T-helper 1 cell treated with Interleukin-12 subunit alpha and Interleukin-12 subunit beta and Interleukin-4 antibody, amounts not matched to agents 30 μg/mL and 1 μg/mL, for 36 hours (primary cell): ENCODE results near the gene SLC27A5.

Source experiments
- H3K27ac Mint-ChIP-seq: one replicate; pipeline ENCODE4 v1.8.0; 2021; ENCODE audit warnings: mild to moderate bottlenecking, mixed read lengths
- H3K27me3 Mint-ChIP-seq: one replicate; pipeline ENCODE4 v1.8.0; 2021; ENCODE audit warnings: low read depth, mixed read lengths
- H3K36me3 Mint-ChIP-seq: one replicate; pipeline ENCODE4 v1.8.0; 2021; ENCODE audit warnings: low read depth, mixed read lengths
- H3K4me1 Mint-ChIP-seq: one replicate; pipeline ENCODE4 v1.8.0; 2021; ENCODE audit warnings: low read depth, mixed read lengths
- H3K4me3 Mint-ChIP-seq: one replicate; pipeline ENCODE4 v1.8.0; 2021; ENCODE audit warnings: mild to moderate bottlenecking, moderate library complexity, mixed read lengths
- H3K9me3 Mint-ChIP-seq: one replicate; pipeline ENCODE4 v1.8.0; 2021; ENCODE audit warnings: mixed read lengths

SLC27A5 gene, protein sequence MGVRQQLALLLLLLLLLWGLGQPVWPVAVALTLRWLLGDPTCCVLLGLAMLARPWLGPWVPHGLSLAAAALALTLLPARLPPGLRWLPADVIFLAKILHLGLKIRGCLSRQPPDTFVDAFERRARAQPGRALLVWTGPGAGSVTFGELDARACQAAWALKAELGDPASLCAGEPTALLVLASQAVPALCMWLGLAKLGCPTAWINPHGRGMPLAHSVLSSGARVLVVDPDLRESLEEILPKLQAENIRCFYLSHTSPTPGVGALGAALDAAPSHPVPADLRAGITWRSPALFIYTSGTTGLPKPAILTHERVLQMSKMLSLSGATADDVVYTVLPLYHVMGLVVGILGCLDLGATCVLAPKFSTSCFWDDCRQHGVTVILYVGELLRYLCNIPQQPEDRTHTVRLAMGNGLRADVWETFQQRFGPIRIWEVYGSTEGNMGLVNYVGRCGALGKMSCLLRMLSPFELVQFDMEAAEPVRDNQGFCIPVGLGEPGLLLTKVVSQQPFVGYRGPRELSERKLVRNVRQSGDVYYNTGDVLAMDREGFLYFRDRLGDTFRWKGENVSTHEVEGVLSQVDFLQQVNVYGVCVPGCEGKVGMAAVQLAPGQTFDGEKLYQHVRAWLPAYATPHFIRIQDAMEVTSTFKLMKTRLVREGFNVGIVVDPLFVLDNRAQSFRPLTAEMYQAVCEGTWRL

DNA sequence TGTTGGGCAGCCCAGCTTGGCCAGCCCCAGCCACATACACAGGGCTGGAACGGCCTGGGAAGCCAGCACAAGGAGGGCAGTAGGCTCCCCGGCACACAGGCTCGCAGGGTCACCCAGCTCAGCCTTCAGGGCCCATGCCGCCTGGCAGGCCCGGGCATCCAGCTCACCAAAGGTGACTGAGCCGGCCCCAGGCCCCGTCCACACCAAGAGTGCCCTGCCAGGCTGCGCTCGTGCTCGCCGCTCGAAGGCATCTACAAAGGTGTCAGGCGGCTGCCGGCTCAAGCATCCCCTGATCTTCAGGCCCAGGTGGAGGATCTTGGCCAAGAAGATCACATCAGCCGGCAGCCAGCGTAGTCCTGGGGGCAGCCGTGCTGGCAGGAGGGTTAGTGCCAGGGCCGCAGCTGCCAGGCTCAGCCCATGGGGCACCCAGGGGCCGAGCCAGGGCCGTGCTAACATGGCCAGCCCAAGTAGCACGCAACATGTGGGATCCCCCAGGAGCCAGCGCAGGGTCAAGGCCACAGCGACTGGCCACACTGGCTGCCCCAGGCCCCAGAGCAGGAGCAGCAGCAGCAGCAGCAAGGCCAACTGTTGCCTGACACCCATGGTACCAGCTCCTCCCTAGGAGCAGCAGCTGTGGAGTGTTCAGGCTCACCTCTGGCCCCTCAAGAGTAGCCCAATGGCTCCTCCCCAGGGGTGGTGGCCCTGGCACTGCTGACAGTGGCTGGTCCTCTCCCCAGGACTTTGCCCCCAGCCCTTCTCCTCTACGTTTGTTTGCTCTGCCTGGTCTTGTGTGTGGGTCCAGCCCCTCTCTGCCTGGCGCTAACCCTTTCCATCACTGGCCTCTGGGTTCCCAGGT is at the start of gene SLC27A5:
Gene SLC27A5, minus strand, starts transcription at position 640 of the 856 bp plus-strand sequence. Its CDS starts 37 bp downstream, at position 603.
- H3K27ac Mint-ChIP-seq = no peak within 1 kb of the TSS
- H3K27me3 Mint-ChIP-seq = no peaks in the 10 kb centered on the region

DNA sequence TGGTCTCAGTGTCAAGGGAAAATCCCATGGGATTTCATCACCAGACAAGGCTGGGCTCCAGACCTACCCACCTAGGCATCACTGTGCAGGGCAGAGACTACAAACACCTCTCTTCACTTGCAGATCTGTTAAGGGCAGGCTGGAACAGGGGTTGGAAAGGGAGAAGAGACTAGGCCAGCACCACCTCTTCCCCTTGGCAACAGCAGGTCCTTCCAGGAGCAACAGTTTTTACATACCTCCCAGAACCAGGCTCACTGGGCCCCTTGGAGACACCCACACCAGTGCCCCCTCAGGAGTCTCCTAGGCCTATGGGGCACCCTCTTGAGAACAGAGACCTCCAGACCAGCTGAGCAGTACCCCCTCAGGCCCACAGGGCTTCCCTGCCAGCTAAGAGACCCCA is 49.1 kb upstream of the SLC27A5 start:
- peaks cover 59% of the 10 kb centered on the region for H3K4me1 Mint-ChIP-seq
- peaks cover 29% of the 10 kb centered on the region for H3K36me3 Mint-ChIP-seq
- peak overlapping the region; percentile 94 for H3K27ac Mint-ChIP-seq
- peak overlapping the region; percentile 61 for H3K4me3 Mint-ChIP-seq
- no peaks in the 10 kb centered on the region for H3K9me3 Mint-ChIP-seq
- no peaks in the 10 kb centered on the region for H3K27me3 Mint-ChIP-seq

More for the DNA sequence above, at the start of gene SLC27A5:
- no peak within 1 kb of the TSS for H3K4me3 Mint-ChIP-seq
- peaks cover 7% of the 10 kb centered on the region for H3K9me3 Mint-ChIP-seq
- peaks cover 11% of the 10 kb centered on the region for H3K36me3 Mint-ChIP-seq
- peaks cover 18% of the 10 kb centered on the region for H3K4me1 Mint-ChIP-seq

DNA sequence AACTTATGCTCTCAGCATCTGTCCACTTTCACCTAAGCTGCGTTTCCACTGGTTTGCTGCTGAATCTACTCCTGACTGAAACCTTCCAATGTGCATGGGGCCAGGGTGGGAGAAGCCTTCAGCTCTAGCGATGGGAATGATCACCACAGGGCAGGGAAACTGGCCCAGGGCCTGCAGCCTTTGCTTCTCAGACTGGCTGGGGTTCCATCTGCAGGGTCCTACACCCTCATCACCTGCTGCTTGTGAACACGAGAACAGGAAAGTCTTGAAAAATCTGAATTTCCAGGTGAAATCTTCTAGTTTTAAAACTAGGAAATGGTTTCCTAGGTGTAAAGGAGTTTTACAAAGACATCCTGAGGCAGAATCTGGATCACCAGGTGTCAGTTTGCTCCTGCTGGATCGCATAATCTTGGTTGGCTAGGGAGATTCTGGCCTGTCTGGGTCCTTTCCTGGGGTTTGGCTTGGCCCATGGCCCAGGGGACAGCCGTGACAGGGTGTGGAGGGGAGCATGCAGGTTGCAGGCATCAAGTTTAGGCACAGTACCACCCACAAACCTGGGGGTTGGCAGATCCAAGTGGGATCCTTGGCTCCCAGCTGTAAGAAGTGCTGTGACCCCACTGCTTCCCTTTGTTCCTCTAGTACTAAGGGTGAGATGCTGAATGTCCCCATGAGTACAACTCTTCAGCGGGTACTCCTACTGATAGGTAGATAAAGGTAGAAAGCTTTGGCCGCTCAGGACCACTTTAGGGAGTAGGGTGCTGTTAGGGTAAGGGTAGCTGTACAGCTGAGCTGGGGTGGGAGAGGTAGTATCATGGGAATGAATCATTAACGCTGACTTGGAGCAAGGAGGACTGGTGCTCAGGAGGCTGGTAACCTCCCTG is 48.5 kb upstream of the SLC27A5 start:
- H3K36me3 Mint-ChIP-seq = peaks cover 31% of the 10 kb centered on the region

DNA sequence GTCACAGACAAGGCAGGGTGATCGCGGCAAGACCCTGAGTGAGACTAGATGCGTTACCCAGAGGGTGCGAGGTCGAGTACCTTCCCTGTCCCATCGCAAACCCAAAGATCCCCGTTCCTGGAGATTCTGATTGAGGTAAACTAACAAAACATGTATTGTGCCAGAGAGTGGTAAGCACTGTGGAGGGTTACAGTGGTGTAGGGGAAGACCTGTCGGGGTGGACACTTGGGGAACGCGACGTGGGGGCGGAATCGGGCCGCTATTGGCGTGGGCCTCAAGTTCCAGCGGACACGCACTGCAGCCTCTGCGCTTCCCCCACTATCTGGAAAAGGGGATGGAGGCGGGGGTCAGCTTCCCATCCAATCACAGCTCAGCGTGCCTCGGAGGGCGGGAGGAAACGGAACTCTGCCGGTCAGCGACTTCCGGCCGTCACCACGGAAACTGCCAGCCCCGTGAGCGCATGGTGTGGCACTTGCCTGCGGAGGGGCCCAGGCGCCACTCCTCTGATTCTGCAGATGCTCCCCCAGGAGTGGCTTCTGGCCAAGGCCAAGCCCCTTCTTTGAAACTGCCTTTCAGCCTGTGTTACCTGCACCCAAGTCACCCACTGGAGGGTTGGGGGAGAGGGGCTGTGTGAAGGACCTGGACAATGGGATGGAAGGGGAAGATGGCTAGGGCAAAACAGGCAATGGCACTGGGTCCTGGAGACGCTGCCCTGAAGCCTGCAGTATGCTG is 47.6 kb upstream of the SLC27A5 start:
- Mint-ChIP-seq H3K4me1 (peaks cover 65% of the 10 kb centered on the region), H3K27ac (peak overlapping the region; percentile 94), H3K36me3 (peaks cover 36% of the 10 kb centered on the region), H3K27me3 (no peaks in the 10 kb centered on the region), H3K9me3 (no peaks in the 10 kb centered on the region), H3K4me3 (peak overlapping the region; percentile 97)

More for the DNA sequence above, 48.5 kb upstream of the SLC27A5 start:
- Mint-ChIP-seq H3K9me3 (no peaks in the 10 kb centered on the region), H3K4me3 (peak overlapping the region; percentile 97), H3K27me3 (no peaks in the 10 kb centered on the region), H3K27ac (peak overlapping the region; percentile 94), H3K4me1 (peaks cover 63% of the 10 kb centered on the region)

DNA sequence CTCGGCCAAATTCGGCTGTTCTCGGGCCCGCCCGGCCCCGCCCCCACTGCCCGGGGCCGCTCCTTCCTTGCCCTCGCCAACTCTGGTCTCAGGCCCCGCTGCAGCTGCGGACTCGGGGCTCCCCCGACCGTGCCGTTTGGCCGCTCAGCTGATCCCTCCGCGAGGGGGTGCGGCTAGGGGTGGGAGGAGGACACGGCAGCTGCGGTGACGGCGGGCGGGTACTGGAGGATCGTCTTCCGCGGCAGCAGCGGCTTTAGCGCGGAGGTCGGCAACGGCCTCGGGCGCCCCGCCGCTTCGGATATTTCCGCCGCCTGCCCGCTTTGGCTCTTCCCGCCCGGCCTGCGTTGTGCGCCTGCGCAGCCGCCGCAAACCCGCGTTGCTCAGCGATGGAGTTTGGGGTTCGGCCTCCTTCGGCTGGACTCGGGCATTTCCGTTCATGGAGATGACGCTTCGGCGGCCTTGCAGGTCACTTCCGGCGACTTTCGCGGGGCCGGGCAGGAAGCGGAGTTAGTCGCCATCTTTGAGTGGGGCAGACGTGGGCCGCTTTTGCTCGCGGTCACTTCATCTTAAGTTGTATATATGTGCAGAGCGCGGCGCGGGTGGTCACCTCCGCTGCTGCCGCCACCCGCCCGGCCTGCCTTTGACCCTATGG is 47.0 kb upstream of the SLC27A5 start:
- Mint-ChIP-seq H3K36me3 (peaks cover 42% of the 10 kb centered on the region), H3K9me3 (no peaks in the 10 kb centered on the region), H3K4me1 (peaks cover 64% of the 10 kb centered on the region)

DNA sequence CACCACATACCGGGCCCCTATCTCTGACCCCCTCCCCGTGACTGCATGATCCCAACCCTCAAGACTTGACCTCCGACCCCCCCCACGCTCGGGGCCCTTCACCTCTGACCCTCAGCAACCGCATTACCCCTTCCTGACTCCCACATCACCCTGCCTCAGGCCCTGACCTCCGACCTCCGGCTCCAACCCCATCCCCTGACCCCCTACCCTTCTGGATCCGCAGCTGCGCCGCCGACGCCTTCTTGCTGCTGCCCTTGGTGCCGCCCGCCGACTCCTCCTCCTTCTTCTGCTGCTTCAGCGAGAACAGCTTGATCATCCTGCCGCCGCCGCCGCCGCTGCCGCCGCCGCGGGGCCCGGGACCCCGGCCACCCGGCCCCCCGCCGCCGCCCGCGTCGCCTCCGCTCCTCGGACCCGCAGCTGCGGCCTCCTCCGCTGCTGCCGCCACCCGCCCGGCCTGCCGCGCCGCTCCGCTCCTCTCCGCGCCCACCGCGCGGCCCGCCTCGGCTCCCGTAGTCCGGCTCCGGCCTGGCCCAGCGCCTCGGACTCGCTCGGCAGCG is 46.4 kb upstream of the SLC27A5 start, which contains the start of gene UBE2M:
Gene UBE2M, minus strand, starts transcription at position 546 of the 557 bp plus-strand sequence. Its CDS starts 230 bp downstream, at position 316.
- H3K4me3 Mint-ChIP-seq = peak within 1 kb of the TSS; percentile 98
- peaks cover 39% of the 10 kb centered on the region for H3K36me3 Mint-ChIP-seq
- H3K27ac Mint-ChIP-seq = peak within 1 kb of the TSS; percentile 97
- no peaks in the 10 kb centered on the region for H3K9me3 Mint-ChIP-seq
- no peaks in the 10 kb centered on the region for H3K27me3 Mint-ChIP-seq
- peaks cover 61% of the 10 kb centered on the region for H3K4me1 Mint-ChIP-seq

More for the DNA sequence above, 47.0 kb upstream of the SLC27A5 start:
- Mint-ChIP-seq H3K27me3 (no peaks in the 10 kb centered on the region), H3K27ac (peak overlapping the region; percentile 94), H3K4me3 (peak overlapping the region; percentile 97)

DNA sequence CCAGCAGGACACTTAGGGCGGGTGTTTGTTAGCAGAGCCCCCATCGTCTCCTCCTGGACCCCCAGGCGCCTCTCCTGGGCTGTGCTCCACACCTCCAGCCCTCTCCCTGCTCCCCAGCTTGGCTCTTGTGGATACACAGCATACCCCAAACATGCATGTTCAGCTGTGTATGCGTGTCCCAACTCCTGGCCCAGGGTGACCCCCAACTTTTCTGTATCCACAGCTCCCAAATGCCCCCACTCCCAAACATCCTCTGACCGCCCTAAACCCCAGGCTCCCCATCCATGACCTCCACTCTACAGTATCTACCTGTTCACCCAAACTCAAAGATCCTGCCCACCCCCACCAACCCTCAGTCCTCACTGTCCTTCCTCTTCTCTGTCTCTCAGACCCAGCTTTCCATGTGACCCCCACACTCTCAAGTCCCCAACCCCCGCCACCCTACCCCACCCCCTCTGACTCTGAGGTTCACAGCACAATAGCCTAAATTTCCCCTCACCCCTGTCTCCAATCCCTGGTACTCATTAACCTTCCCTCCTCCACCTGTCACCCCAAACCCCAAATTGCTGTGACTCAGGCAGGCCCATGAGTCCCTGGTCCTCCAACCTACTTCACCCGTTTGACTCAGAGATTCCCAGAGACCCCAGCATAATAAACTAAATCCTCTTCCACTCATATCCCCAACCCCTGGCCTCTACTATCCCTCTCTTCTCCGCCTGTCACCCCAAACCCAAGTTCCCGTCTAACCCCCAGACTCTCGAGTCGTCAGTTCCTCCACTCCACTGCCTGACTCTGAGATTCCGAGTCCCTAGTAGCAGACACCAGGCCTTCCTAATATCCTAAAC is 45.7 kb upstream of the SLC27A5 start:
- Mint-ChIP-seq H3K9me3 (no peaks in the 10 kb centered on the region), H3K36me3 (peaks cover 44% of the 10 kb centered on the region), H3K27ac (peak overlapping the region; percentile 97), H3K4me3 (peak overlapping the region; percentile 98), H3K4me1 (peaks cover 64% of the 10 kb centered on the region), H3K27me3 (no peaks in the 10 kb centered on the region)

DNA sequence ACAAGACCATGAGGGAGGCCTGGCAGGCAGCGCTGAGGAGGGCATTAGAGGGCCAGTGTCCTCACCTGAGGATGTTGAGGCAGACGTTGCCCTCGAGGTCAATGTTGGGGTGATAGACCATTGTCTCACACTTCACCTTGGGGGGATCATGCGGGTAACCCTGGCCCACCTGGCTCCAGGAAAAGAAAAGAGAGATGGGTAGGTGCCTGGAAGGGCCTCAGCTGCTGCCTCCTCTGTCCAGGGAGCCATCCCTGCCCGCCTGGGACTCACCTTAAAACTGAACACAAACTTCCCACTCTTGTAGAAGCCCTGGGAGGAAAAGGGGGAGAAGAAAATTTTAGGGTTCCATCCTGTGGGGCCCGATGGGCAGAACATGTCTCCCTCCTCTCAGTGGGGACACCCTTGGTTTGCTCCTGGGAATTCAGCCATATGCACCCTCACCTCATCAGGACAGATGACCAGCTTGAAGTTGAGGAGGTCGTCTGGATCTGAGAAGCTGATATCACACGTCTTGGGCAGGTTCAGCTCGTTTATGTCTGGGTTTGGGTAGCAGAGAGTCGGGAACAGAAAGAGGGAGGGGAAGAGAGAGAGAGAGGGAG is 44.9 kb upstream of the SLC27A5 start:
- H3K9me3 Mint-ChIP-seq = no peaks in the 10 kb centered on the region
- peak overlapping the region; percentile 84 for H3K27ac Mint-ChIP-seq
- H3K4me1 Mint-ChIP-seq = peaks cover 59% of the 10 kb centered on the region

DNA sequence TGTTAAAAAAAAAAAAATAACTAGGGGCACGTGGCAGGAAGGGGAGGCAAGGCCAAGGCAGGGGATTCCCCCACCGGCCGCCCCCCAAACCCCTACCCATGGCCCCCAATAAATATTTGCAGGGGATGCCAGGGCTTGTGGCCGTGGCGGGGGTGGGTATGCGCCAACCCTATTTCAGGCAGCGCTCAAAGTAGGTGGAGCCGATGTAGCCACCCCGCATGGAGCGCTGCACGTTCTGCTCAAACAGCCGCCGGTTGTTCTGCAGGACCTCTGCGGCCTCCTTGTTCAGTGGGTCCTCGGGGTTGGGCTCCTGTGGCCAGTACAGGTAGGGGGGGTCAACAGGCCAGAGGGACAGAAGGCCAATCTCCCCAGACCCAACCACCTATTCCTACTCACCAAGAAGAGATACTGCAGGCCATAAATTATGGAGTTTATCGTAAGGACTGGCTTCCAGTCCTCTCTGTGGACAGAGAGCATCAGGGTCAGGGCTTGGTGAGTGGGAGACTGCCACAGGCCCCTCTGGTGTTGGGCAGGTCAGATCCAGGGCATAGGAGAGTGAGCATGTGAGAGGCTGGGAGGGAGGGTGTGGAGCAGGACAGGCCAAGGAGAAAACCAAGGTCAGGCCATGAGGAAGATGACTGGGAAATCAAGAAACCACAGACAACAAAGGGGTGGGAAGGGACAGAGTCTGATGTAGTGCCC is 44.3 kb upstream of the SLC27A5 start:
- Mint-ChIP-seq H3K27ac (peak overlapping the region; percentile 84), H3K9me3 (no peaks in the 10 kb centered on the region), H3K36me3 (peaks cover 52% of the 10 kb centered on the region), H3K27me3 (no peaks in the 10 kb centered on the region), H3K4me1 (peaks cover 52% of the 10 kb centered on the region), H3K4me3 (peak overlapping the region; percentile 98)

More for the DNA sequence above, 44.9 kb upstream of the SLC27A5 start:
- no peaks in the 10 kb centered on the region for H3K27me3 Mint-ChIP-seq
- peak overlapping the region; percentile 98 for H3K4me3 Mint-ChIP-seq
- H3K36me3 Mint-ChIP-seq = peaks cover 48% of the 10 kb centered on the region

DNA sequence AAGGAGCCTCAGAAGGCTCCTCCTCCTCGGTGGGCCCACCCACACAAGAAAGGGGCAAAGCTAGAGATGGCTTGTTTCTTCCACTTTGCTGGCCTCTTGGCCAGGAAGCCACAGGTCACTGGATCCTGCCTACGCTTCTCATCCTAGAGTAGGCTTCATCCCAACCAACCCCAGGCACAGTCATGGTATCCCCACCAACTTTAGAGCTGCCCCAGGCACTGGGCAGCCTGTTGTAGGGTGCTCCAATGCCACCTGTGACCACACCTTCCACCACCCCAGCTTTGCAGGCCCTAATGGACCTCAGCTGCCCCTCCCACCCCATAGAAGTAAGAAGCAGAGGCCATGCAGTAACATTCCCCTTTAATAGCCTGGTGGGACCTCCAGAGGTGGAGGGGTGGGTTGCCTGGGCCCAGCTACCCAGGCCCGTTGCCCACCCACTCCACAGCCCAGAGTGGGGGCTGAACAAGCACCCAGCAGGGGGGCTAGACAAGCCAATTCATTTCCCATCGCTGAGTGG is 43.6 kb upstream of the SLC27A5 start:
- Mint-ChIP-seq H3K27ac (peak overlapping the region; percentile 96), H3K36me3 (peaks cover 53% of the 10 kb centered on the region), H3K27me3 (no peaks in the 10 kb centered on the region), H3K4me1 (peaks cover 50% of the 10 kb centered on the region), H3K9me3 (no peaks in the 10 kb centered on the region), H3K4me3 (peak overlapping the region; percentile 93)
